ENCODE measurements around the gene ATP6V1E1. TPM values are rescaled to one million over a fixed set of nuclear protein-coding genes. Genes with fewer than 3 reads are reported as not detected.

The ATP6V1E1 gene
- total RNA-seq, 4 donors from 2014 or later: 150 to 194 (median 168) TPM

DNA sequence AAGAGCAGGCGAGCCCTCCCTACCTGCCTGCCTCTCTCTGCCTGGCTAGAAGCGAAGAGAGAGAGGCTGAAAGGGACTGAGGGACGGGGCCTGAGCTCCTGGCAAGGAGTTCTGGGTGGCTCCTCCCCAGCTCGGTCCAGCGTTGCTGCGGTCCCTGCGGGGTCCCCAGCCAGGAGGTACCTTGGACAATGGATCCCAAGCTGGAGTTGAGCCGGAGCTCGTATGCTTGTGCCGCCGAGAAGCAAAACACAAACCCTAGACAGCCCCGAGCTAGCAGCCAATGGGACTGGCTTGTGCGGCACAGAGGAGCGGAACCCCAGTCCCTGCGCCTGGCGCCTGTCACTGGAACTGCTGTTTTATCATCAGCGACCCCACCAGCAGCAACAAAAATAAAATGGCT is 46.9 kb downstream of the ATP6V1E1 start:
- Histone ChIP-seq H3K27ac (replicated peaks in 1 of 4) (no peak overlapping the region), H3K4me1 (peaks cover 0 to 14% (median 10%) of the 10 kb centered on the region in 4 donors), H3K9me3 (no peaks in the 10 kb centered on the region), H3K36me3 (peaks cover 0 to 22% (median 2%) of the 10 kb centered on the region in 4 donors), H3K27me3 (peaks cover 0 to 9% (median 0%) of the 10 kb centered on the region in 4 donors), H3K4me3 (no peak overlapping the region)
- intact Hi-C loops (cut with DNase I): no loop called here
- no peak for DNase-seq (ENCODE audit: extremely low spot score)
- TF ChIP-seq EP300 (IDR thresholded peaks at IDR 0.05) (no peak), CTCF (IDR thresholded peaks at IDR 0.05) (no peak), POLR2A (IDR thresholded peaks at IDR 0.05; ENCODE audit: low read depth) (no peak), POLR2AphosphoS5 (IDR thresholded peaks at IDR 0.05) (no peak)
- WGBS: 93% methylated on average over 9 of the region's 17 CpGs

DNA sequence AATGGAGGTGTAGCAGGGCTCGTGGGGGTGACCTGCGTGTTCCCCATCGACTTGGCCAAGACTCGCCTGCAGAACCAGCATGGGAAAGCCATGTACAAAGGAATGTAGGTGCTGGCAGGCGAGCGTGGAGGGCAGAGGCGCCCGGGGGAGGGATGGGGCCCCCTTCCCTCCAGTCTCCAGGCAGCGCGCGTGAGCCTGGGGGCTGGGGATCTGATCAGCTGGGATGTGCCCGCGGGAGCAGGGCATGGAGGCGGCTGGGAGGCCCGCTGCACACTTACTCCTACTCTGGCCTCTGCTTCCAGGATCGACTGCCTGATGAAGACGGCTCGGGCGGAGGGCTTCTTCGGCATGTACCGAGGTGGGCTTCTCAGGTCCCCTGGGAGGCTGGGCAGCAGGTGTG is 47.5 kb downstream of the ATP6V1E1 start:
- WGBS: 83% methylated on average over 21 of the region's 21 CpGs
- no peak for DNase-seq (ENCODE audit: extremely low spot score)
- intact Hi-C loops (cut with DNase I): no loop called here
- no peak overlapping the region for H3K27ac ChIP-seq (replicated peaks in 1 of 4)
- TF ChIP-seq EP300 (IDR thresholded peaks at IDR 0.05) (no peak), POLR2A (IDR thresholded peaks at IDR 0.05; ENCODE audit: low read depth) (no peak), POLR2AphosphoS5 (IDR thresholded peaks at IDR 0.05) (no peak), CTCF (IDR thresholded peaks at IDR 0.05) (no peak)
- peaks cover 0 to 14% (median 10%) of the 10 kb centered on the region in 4 donors for H3K4me1 ChIP-seq
- H3K27me3 ChIP-seq: peaks cover 0 to 9% (median 0%) of the 10 kb centered on the region in 4 donors
- H3K9me3 ChIP-seq: no peaks in the 10 kb centered on the region
- H3K36me3 ChIP-seq: peaks cover 0 to 22% (median 2%) of the 10 kb centered on the region in 4 donors
- no peak overlapping the region for H3K4me3 ChIP-seq

GRCh38 chr22:17580441-17581031 is 48.0 kb downstream of the ATP6V1E1 start:
- intact Hi-C loops (cut with DNase I): no loop called here
- H3K27me3 ChIP-seq: peaks cover 0 to 9% (median 0%) of the 10 kb centered on the region in 4 donors
- TF ChIP-seq EP300 (IDR thresholded peaks at IDR 0.05) (no peak), POLR2A (IDR thresholded peaks at IDR 0.05; ENCODE audit: low read depth) (no peak), POLR2AphosphoS5 (IDR thresholded peaks at IDR 0.05) (no peak), CTCF (IDR thresholded peaks at IDR 0.05) (no peak)
- no peak for DNase-seq (ENCODE audit: extremely low spot score)
- H3K36me3 ChIP-seq: peaks cover 0 to 22% (median 2%) of the 10 kb centered on the region in 4 donors
- H3K9me3 ChIP-seq: no peaks in the 10 kb centered on the region
- no peak overlapping the region for H3K27ac ChIP-seq (replicated peaks in 1 of 4)
- WGBS: 63% methylated on average over 3 of the region's 15 CpGs
- peaks cover 0 to 14% (median 10%) of the 10 kb centered on the region in 4 donors for H3K4me1 ChIP-seq
- no peak overlapping the region for H3K4me3 ChIP-seq

- no peak overlapping the region for H3K27ac ChIP-seq (replicated peaks in 1 of 4)
- 96% methylated on average over 12 of the region's 14 CpGs for WGBS
- intact Hi-C loops (cut with DNase I): no loop called here
Observed at GRCh38 chr22:17579535-17579981, 49.0 kb downstream of the ATP6V1E1 start.

More at GRCh38 chr22:17579535-17579981, 49.0 kb downstream of the ATP6V1E1 start:
- H3K4me1 ChIP-seq: peaks cover 0 to 14% (median 10%) of the 10 kb centered on the region in 4 donors
- TF ChIP-seq EP300 (IDR thresholded peaks at IDR 0.05) (no peak), CTCF (IDR thresholded peaks at IDR 0.05) (no peak), POLR2A (IDR thresholded peaks at IDR 0.05; ENCODE audit: low read depth) (no peak)
- H3K27me3 ChIP-seq: peaks cover 0 to 9% (median 0%) of the 10 kb centered on the region in 4 donors
- H3K36me3 ChIP-seq: peaks cover 0 to 22% (median 2%) of the 10 kb centered on the region in 4 donors
- DNase-seq (ENCODE audit: extremely low spot score): no peak
- no peaks in the 10 kb centered on the region for H3K9me3 ChIP-seq
- H3K4me3 ChIP-seq: no peak overlapping the region

Measured in esophagus muscularis mucosa (tissue), 4 donors.